Muscle of back (tissue), 11 donors: ENCODE measurements around the gene IP6K1. TPM values are rescaled to one million over a fixed set of nuclear protein-coding genes. Genes with fewer than 3 reads are reported as not detected.
"Not testable (repeated sequence)": the region's sequence is repeated elsewhere in the genome, so short reads cannot be mapped to it uniquely, and the experiment has no call there.

Source experiments
- DNase-seq, 3 donors: peaks; one replicate each; pipeline versions ENCODE4 v3.0.0 to v3.0.0-alpha.2; 2013
- polyA plus RNA-seq, 10 donors: library from polyadenylated mRNA; unstranded; fragments of 120-200 nt; gene quantifications; one replicate each; pipeline ENCODE4 v1.2.1, GENCODE V29; 2013; ENCODE audit not compliant: insufficient read length in 10 of 10

Gene IP6K1
- polyA plus RNA-seq, 10 donors: 19.5 to 31.5 (median 23.3) TPM

- no peak for DNase-seq
Measured at GRCh38 chr3:49713336-49714105, 72.8 kb downstream of the IP6K1 start.

GRCh38 chr3:49712631-49713317 lies 73.6 kb downstream of the IP6K1 start:
- DNase-seq: no peak

- no peak for DNase-seq
Measured at GRCh38 chr3:49712166-49712565, 74.2 kb downstream of the IP6K1 start.

- no peak for DNase-seq
Measured at GRCh38 chr3:49711489-49711888, 74.9 kb downstream of the IP6K1 start.

- DNase-seq: no peak
Measured at GRCh38 chr3:49709852-49710251, 76.5 kb downstream of the IP6K1 start.

GRCh38 chr3:49707113-49707480 lies 79.2 kb downstream of the IP6K1 start:
- DNase-seq: no peak

- no peak for DNase-seq
Measured at GRCh38 chr3:49706456-49707112, 79.8 kb downstream of the IP6K1 start.

GRCh38 chr3:49705390-49705960 lies 80.9 kb downstream of the IP6K1 start:
- DNase-seq: no peak

- DNase-seq: no peak
Measured at GRCh38 chr3:49704629-49705028, 81.7 kb downstream of the IP6K1 start.

GRCh38 chr3:49703956-49704355 lies 82.4 kb downstream of the IP6K1 start:
- no peak for DNase-seq

GRCh38 chr3:49703443-49703927 lies 82.9 kb downstream of the IP6K1 start:
- DNase-seq: peak in 1 of 3 donors; percentile 69

- DNase-seq: no peak
Measured at GRCh38 chr3:49702672-49703071, 83.7 kb downstream of the IP6K1 start.

- no peak for DNase-seq
Measured at GRCh38 chr3:49701388-49702077, 84.8 kb downstream of the IP6K1 start.

- no peak for DNase-seq
Measured at GRCh38 chr3:49700453-49701128, 85.8 kb downstream of the IP6K1 start.

GRCh38 chr3:49700014-49700413 lies 86.3 kb downstream of the IP6K1 start:
- no peak for DNase-seq

GRCh38 chr3:49699281-49699979 lies 86.9 kb downstream of the IP6K1 start:
- DNase-seq: no peak

- DNase-seq: not testable (repeated sequence)
Measured at GRCh38 chr3:49695350-49696015, 90.9 kb downstream of the IP6K1 start.

- not testable (repeated sequence) for DNase-seq
Measured at GRCh38 chr3:49694409-49695070, 91.8 kb downstream of the IP6K1 start.

- not testable (repeated sequence) for DNase-seq
Measured at GRCh38 chr3:49691481-49691880, 94.9 kb downstream of the IP6K1 start.
